Measurements from ENCODE around the gene ADAMTS18. TPM values are rescaled to one million over a fixed set of nuclear protein-coding genes. Genes with fewer than 3 reads are reported as not detected.

ADAMTS18 gene
- total RNA-seq, 1 donor from 2014 or later, result 2.5 TPM

DNA sequence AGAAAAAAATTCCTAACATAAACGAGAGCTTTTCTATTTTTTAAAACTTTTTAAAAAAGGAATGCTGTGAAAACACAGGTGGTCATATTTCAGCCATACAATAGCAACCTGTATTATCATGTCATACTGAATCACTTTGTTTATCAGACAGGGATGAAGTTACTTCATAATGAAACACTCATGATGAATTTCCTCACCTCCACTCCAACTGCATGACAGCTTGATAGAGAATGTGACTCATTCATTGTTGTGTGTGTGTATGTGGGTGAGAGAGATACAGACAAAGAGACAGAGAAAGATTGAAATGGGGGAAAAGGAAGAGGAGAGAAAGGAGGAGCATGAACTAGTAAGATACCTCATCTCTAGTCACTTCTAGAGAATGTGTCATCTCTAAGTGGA lies 126.7 kb downstream of the ADAMTS18 start:
- Histone ChIP-seq H3K9ac (ENCODE audit: low read length) (peak overlapping the region; percentile 23), H3K4me3 (ENCODE audit: insufficient read depth, low read depth, low read length) (no peak overlapping the region), H3K27ac (ENCODE audit: low read depth, low read length) (peak overlapping the region; percentile 69), H3K27me3 (ENCODE audit: insufficient read depth, low read length) (no peaks in the 10 kb centered on the region), H3K9me3 (ENCODE audit: insufficient read depth, low read depth, low read length) (no peaks in the 10 kb centered on the region), H3K4me2 (ENCODE audit: low read length) (peak overlapping the region; percentile 44), H3K36me3 (ENCODE audit: insufficient read depth, low read length) (no peaks in the 10 kb centered on the region), H4K20me1 (ENCODE audit: insufficient read depth, low read length) (no peaks in the 10 kb centered on the region), H2AFZ (ENCODE audit: low read depth, low read length) (no peak overlapping the region), H3K4me1 (ENCODE audit: insufficient read depth, low read length) (peaks cover 11% of the 10 kb centered on the region), H3K79me2 (ENCODE audit: insufficient read depth, low read length) (no peaks in the 10 kb centered on the region)
- no peaks in the 10 kb centered on the region for H3K27me3 Mint-ChIP-seq (ENCODE audit: low read depth, unreplicated experiment)
- no peaks in the 10 kb centered on the region for H3K36me3 Mint-ChIP-seq (ENCODE audit: low read depth, unreplicated experiment)
- FAIRE-seq (peak; percentile 17), DNase-seq (ENCODE audit: low read depth) (peak; percentile 89)
- no peaks in the 10 kb centered on the region for H3K9me3 Mint-ChIP-seq (ENCODE audit: unreplicated experiment)
- H3K27ac Mint-ChIP-seq (ENCODE audit: unreplicated experiment), result peak overlapping the region; percentile 2
- peaks cover 9% of the 10 kb centered on the region for H3K4me1 Mint-ChIP-seq (ENCODE audit: low read depth, unreplicated experiment)
- TF ChIP-seq, protein P1, sequence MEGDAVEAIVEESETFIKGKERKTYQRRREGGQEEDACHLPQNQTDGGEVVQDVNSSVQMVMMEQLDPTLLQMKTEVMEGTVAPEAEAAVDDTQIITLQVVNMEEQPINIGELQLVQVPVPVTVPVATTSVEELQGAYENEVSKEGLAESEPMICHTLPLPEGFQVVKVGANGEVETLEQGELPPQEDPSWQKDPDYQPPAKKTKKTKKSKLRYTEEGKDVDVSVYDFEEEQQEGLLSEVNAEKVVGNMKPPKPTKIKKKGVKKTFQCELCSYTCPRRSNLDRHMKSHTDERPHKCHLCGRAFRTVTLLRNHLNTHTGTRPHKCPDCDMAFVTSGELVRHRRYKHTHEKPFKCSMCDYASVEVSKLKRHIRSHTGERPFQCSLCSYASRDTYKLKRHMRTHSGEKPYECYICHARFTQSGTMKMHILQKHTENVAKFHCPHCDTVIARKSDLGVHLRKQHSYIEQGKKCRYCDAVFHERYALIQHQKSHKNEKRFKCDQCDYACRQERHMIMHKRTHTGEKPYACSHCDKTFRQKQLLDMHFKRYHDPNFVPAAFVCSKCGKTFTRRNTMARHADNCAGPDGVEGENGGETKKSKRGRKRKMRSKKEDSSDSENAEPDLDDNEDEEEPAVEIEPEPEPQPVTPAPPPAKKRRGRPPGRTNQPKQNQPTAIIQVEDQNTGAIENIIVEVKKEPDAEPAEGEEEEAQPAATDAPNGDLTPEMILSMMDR (IDR thresholded peaks at IDR 0.05; ENCODE audit: insufficient read depth, low read depth, low read length), result no peak
- no peak for TF ChIP-seq EZH2 (IDR thresholded peaks at IDR 0.05; ENCODE audit: insufficient read depth, low read length)
- H3K4me3 Mint-ChIP-seq (ENCODE audit: unreplicated experiment), result no peak overlapping the region

DNA sequence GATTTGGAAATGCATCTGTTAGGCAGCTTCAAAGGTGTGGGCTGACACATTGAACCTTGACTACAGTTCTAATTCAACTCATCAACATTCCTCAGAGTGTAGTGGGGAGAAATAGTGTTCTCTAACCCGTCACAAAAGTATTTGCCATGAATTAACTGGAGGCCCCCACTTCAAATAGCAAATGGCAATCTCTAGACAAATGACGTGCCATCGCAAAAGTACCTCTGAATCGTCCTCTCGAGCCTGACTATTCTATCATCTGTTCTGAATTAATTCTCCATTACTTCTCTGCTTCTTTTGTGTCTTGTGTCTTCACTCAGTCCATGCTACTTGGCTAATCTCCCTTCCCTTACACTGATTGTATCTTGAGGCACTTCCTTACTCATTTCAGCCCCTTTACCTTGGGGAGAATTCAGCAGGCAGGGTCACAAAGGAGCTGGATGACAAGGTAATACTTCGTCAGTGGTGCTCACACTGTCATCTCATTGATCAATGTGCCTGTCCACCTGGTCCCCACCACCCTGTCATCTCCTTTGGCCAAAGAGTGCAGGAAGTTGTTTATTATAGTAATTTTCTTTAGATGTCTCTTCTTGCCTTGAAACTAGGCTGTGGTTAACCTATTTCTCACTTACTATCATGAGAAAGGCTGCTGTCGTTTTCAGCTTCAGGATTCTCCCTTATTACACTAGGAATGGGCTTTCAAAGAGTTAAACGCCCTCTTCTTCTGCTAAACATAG lies 127.2 kb downstream of the ADAMTS18 start:
- Mint-ChIP-seq H3K4me3 (ENCODE audit: unreplicated experiment) (no peak overlapping the region), H3K36me3 (ENCODE audit: low read depth, unreplicated experiment) (no peaks in the 10 kb centered on the region), H3K9me3 (ENCODE audit: unreplicated experiment) (no peaks in the 10 kb centered on the region), H3K27ac (ENCODE audit: unreplicated experiment) (peak overlapping the region; percentile 13), H3K4me1 (ENCODE audit: low read depth, unreplicated experiment) (peaks cover 9% of the 10 kb centered on the region), H3K27me3 (ENCODE audit: low read depth, unreplicated experiment) (no peaks in the 10 kb centered on the region)
- TF ChIP-seq, protein P1 (IDR thresholded peaks at IDR 0.05; ENCODE audit: insufficient read depth, low read depth, low read length), result no peak
- TF ChIP-seq EZH2 (IDR thresholded peaks at IDR 0.05; ENCODE audit: insufficient read depth, low read length), result no peak
- no peak for DNase-seq (ENCODE audit: low read depth)
- no peaks in the 10 kb centered on the region for H3K36me3 ChIP-seq (ENCODE audit: insufficient read depth, low read length)
- H3K79me2 ChIP-seq (ENCODE audit: insufficient read depth, low read length), result no peaks in the 10 kb centered on the region
- no peaks in the 10 kb centered on the region for H4K20me1 ChIP-seq (ENCODE audit: insufficient read depth, low read length)
- H3K9ac ChIP-seq (ENCODE audit: low read length), result no peak overlapping the region
- peak overlapping the region; percentile 44 for H3K4me2 ChIP-seq (ENCODE audit: low read length)
- H3K9me3 ChIP-seq (ENCODE audit: insufficient read depth, low read depth, low read length), result no peaks in the 10 kb centered on the region
- FAIRE-seq, result no peak
- H3K4me3 ChIP-seq (ENCODE audit: insufficient read depth, low read depth, low read length), result no peak overlapping the region
- peak overlapping the region; percentile 69 for H3K27ac ChIP-seq (ENCODE audit: low read depth, low read length)
- peaks cover 11% of the 10 kb centered on the region for H3K4me1 ChIP-seq (ENCODE audit: insufficient read depth, low read length)
- H3K27me3 ChIP-seq (ENCODE audit: insufficient read depth, low read length), result no peaks in the 10 kb centered on the region
- H2AFZ ChIP-seq (ENCODE audit: low read depth, low read length), result no peak overlapping the region

DNA sequence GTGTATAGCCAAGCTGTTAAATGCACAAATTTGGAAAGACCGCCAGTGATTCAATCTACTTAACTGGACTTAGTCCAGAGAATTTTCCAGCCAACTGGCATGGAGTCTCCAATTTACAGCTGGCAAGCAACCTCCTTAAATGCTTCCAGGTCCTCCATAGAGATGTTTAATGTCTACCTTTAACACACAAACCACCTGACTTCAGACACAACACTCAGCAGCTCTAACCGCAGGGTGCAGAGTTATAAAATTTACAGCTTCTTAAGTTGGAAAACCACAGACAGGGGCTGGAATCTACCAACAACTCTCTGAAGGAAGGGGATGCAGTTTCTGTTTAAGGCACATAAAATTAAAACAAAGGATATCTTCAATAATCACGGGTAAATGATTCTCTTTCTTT lies 128.8 kb downstream of the ADAMTS18 start:
- no peaks in the 10 kb centered on the region for H3K36me3 Mint-ChIP-seq (ENCODE audit: low read depth, unreplicated experiment)
- H3K36me3 ChIP-seq (ENCODE audit: insufficient read depth, low read length), result no peaks in the 10 kb centered on the region
- H3K4me3 Mint-ChIP-seq (ENCODE audit: unreplicated experiment), result no peak overlapping the region
- no peak overlapping the region for H3K27ac ChIP-seq (ENCODE audit: low read depth, low read length)
- no peak overlapping the region for H3K27ac Mint-ChIP-seq (ENCODE audit: unreplicated experiment)
- H3K4me1 ChIP-seq (ENCODE audit: insufficient read depth, low read length), result peaks cover 11% of the 10 kb centered on the region
- DNase-seq (ENCODE audit: low read depth), result peak; percentile 45
- no peaks in the 10 kb centered on the region for H4K20me1 ChIP-seq (ENCODE audit: insufficient read depth, low read length)
- no peaks in the 10 kb centered on the region for H3K27me3 ChIP-seq (ENCODE audit: insufficient read depth, low read length)
- H3K9ac ChIP-seq (ENCODE audit: low read length), result no peak overlapping the region
- H3K9me3 Mint-ChIP-seq (ENCODE audit: unreplicated experiment), result no peaks in the 10 kb centered on the region
- H3K9me3 ChIP-seq (ENCODE audit: insufficient read depth, low read depth, low read length), result no peaks in the 10 kb centered on the region
- H3K4me3 ChIP-seq (ENCODE audit: insufficient read depth, low read depth, low read length), result no peak overlapping the region
- H2AFZ ChIP-seq (ENCODE audit: low read depth, low read length), result no peak overlapping the region
- H3K79me2 ChIP-seq (ENCODE audit: insufficient read depth, low read length), result no peaks in the 10 kb centered on the region
- no peak for TF ChIP-seq EZH2 (IDR thresholded peaks at IDR 0.05; ENCODE audit: insufficient read depth, low read length)
- TF ChIP-seq, protein P1 (IDR thresholded peaks at IDR 0.05; ENCODE audit: insufficient read depth, low read depth, low read length), result no peak
- H3K4me2 ChIP-seq (ENCODE audit: low read length), result no peak overlapping the region
- H3K4me1 Mint-ChIP-seq (ENCODE audit: low read depth, unreplicated experiment), result peaks cover 9% of the 10 kb centered on the region
- FAIRE-seq, result no peak
- H3K27me3 Mint-ChIP-seq (ENCODE audit: low read depth, unreplicated experiment), result no peaks in the 10 kb centered on the region
